Measurements from ENCODE around the gene DAG1.
A peak's percentile ranks its signal among the peaks of the same experiment; 100 is the strongest.

Gene DAG1

GRCh38 chr3:49469936-49470713 lies at the start of gene DAG1:
Gene DAG1, plus strand, starts transcription at chr3:49470267. Its CDS starts 40,268 bp downstream, at chr3:49510535.
- DNase-seq (ENCODE audit: low spot score): peak; percentile 96

GRCh38 chr3:49421890-49422378 lies 48.1 kb upstream of the DAG1 start:
- no peak for DNase-seq (ENCODE audit: low spot score)

DNA sequence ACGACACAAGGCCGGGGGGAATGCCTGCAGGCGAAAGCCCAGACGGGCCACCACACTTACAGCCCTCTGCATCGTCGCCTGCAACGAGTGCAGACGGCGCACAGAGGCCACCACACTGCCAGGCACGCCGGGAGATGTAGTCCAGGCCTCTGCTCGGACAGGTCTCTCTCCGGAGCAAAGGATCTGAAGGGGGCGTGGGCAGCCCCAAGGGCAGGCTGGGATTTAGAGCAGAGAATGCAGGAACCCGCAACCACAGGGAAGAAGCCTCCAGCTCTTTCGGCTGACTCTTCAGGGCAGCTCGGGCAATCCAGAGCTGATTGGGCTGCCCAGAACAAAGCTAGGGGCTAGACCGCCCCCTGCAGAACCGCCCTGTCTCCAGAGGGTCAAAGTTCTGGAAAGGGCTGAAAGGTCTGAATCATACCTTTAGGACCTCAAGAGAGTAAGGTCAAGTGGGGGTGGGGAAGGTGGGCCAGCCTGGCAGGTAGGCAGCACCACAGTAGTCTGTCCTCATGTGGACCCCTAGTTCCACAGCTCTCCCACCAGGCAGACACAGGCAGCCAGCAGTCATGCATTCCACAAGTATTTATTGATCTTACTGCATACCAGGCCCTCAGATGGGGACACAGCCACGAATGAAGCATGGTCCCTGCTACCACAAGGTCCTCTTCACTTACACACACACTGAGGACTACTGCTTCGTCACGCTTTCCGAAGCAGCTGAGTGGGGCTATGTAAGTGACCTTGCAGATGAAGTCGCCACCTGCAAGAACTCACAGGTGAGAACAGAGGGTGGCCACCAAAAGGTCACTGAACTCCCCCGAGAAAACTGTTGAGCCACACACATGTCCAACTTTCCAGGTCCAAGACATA lies 47.5 kb upstream of the DAG1 start, which contains the start of gene AMT:
Gene AMT, minus strand, starts transcription at position 95 of the 870 bp plus-strand sequence. Its CDS starts 23 bp downstream, at position 72.
- peak; percentile 76 for DNase-seq (ENCODE audit: low spot score)

DNA sequence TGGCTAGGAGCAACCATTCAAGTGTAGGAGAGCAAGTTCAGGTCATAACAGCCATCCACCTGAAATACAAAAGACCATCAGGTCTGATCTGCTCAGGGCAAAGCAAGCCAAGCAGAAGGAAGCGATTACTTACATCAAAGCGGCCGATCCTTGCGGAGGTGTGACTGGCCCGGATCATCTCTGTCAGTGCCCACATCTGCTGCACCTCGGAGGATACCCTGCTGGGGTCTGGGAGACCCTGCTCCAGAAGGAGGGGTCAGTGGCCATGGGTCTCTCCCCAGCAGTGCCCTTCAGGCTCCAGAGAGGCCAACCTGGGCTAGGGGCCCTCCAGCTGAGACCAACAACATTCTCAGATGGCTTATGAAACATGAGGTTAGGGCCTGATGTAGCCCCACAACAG lies 45.3 kb upstream of the DAG1 start:
- DNase-seq (ENCODE audit: low spot score): no peak

GRCh38 chr3:49427586-49427985 lies 42.5 kb upstream of the DAG1 start:
- no peak for DNase-seq (ENCODE audit: low spot score)

GRCh38 chr3:49428752-49429080 lies 41.4 kb upstream of the DAG1 start:
- DNase-seq (ENCODE audit: low spot score): no peak

DNA sequence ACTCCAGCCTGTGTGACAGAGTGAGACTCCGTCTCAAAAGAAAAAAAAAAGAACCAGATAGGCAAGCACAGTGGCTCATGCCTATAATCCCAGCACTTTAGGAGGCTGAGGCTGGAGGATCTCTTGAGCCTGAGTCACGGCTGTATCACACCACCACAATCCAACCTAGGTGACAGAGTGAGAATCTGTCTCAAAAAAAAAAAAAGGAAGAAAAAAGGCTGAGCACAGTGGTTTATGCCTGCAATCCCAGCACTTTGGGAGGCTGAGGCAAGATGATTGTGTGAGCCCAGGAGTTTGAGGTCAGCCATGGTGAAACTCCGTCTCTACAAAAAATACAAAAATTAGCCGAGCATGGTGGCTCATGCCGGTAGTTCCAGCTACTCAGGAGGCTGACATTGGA lies 35.3 kb upstream of the DAG1 start:
- no peak for DNase-seq (ENCODE audit: low spot score)

DNA sequence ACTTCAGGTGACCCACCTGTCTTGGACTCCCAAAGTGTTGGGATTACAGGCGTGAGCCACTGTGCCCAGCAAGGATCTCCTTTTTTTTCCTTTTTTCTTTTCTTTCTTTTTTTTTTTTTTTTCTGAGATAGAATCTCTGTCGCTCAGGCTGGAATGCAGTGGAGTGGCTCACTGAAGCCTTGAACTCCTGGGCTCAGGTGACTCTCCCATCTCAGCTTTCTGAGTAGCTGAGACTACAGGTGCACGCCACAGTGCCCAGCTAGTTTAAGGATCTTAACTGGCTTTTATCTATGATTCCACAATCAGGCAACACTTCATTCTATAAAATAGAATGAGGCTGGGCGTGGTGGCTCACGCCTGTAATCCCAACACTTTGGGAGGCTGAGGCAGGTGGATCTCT lies 24.7 kb upstream of the DAG1 start:
- DNase-seq (ENCODE audit: low spot score): no peak

DNA sequence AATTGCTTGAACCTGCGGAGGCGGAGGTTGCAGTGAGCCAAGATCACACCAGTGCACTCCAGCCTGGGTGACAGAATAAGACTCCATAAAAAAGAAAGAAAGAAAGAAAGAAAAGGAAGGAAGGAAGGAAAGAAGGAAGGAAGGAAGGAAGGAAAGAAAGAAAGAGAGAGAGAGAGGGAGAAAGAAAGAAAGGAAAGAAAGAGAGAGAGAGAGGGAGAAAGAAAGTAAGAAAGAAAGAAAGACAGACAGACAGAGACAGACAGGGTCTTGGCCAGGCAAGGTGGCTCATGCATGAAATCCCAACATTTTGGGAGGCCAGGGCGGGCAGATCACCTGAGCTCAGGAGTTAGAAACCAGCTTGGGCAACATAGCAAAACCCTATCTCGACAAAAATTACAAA lies 16.4 kb upstream of the DAG1 start:
- DNase-seq (ENCODE audit: low spot score): no peak

DNA sequence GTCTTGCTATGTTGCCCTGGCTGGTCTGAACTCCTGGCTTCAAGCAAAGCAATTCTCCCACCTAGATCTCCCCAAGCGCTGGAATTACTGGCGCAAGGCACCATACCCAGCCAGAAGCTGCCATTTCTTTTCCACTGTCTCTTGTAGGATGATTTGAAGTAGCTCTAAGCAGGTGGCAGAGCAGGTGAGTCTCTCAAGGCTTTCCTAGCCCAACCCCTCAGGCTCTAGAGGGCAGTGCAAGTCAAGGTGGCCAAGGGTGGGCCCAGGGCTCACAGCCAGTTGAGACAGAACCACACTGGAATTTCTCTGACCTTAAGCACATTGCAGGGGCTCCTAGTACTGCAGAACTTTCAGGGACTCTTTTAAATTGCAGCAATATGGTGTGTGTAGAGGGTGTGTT lies 15.6 kb upstream of the DAG1 start:
- DNase-seq (ENCODE audit: low spot score): peak; percentile 71

DNA sequence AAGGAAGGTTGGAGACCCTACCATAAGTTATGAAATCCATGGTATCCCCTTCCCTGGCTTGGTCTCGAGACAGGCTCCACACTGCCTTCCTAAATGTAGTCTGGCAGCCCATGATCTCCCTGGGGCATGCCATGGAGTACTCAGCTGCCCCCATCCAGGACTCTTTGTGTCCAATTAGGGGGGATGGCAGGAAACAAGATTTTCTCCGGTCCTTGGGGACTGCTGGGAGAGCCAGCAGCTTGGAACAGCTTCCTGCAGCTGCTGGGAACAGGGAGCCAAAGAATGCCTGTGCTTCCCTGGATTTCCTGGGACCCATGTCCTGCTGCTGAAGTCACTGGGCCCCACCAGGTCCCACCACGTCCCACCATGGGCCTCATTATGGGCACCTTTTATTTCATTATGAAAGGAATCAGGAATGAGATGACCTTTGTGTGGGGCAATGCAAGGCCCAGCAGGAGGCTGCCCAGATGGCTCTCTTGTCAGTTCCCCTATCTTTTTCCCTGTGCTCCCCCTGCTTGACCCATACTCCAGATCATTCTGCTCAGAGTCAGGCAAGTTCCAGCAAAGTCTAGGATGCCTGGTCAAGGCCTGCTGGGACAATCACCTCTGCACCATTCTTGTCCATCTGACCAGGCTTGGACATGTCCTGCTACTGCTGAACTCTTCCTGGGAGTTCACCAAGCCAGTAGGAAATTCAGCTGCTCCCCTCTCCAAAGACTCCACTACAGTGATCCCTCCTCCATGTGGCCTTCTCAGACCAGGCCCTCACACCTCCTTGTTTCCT lies 15.0 kb upstream of the DAG1 start:
- peak; percentile 17 for DNase-seq (ENCODE audit: low spot score)

- no peak for DNase-seq (ENCODE audit: low spot score)
These were observed 13.6 kb upstream of the DAG1 start for GRCh38 chr3:49456466-49456865.

- DNase-seq (ENCODE audit: low spot score): peak; percentile 17
These were observed 9.7 kb upstream of the DAG1 start for GRCh38 chr3:49460188-49460890.

DNA sequence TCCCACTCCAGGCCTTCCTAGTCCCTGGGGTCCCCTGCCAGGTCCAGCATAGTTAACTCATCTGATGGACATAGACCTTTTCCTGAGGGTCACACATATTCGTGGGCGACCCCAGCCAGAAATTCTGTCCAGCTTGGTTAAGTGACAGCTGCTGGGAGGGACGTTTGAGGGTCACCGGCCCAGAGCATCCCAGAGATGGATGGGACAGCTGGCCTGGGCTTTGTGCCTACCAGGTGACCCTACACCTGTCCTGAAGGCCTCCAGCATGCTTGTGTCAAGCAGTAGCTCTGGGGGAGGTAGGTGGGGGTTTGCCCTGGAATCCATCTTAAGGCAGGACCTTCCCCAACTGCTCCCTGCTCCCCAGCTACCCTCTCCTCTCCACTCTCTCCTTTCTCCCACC lies 9.1 kb upstream of the DAG1 start:
- no peak for DNase-seq (ENCODE audit: low spot score)

- peak; percentile 65 for DNase-seq (ENCODE audit: low spot score)
These were observed 8.5 kb upstream of the DAG1 start for GRCh38 chr3:49461443-49462171.

DNA sequence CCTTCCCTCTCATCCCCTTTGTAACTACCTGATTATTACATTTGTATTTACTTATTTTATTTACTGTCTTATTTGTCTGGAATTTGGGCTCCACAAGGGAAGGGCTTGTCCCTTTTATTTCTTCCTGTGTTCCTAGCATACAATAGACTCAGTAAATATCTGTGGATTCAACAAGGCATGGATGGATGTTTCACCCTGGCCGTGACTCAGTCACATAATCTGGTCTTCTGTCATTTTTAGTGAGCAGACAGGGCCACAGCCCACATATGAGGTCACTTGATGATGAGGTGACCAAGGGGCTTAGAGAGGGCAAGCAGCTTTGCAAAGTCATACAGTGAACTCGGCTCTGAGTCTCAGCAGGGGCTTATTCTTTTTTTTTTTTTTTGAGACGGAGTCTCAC lies 7.8 kb upstream of the DAG1 start:
- DNase-seq (ENCODE audit: low spot score): peak; percentile 53

DNA sequence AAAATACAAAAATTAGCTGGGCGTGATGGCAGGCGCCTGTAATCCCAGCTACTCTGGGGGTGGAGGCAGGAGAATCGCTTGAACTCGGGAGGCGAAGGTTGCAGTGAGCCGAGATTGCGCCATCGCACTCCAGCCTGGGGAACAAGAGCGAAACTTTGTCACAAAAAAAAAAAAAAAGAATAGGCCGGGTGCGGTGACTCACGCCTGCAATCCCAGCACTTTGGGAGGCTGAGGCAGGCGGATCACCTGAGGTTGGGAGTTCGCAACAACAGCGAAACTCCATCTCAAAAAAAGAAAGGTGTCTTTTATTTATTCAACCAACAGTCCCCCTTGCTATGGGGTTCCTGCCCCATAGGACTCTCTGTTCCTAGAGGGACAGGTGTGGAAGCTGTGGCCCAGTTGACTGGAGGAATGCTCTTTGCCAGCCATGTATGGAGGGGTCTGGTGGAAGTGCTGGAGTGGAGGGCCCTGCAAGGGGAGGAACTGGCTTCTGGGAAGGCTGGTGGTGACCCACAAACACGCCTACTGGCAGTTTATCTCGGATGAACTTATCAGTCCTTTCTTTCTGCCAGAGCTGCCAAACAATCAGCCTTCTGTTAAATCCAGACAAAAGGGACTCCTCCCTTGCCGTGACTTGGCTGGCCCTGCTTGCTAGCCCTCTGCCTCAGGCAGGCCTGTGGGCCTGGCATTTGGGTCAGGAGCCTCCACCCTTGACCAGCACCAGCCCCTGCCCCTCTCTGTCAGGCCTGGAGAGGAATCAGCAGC lies 4.6 kb upstream of the DAG1 start:
- DNase-seq (ENCODE audit: low spot score): no peak

DNA sequence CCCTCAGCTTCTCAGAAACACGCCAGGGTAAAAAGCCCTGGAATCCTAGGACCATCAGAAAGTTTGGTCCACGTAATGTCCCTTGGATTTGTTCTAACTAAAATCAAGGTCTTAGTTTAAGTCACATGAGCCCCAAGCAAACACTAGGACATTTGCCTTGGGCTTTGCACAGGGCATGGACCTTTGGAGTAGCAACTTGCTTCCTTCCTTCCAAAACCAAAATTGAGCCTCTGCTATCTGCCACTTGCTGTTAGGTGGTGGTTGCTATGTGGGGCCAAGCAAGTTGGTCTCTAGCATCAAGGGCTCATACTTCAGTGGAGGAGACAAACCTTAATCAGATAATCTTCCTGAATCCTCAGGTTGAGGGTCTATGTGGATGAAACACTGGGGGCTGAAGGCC lies 4.0 kb upstream of the DAG1 start:
- DNase-seq (ENCODE audit: low spot score): no peak

DNA sequence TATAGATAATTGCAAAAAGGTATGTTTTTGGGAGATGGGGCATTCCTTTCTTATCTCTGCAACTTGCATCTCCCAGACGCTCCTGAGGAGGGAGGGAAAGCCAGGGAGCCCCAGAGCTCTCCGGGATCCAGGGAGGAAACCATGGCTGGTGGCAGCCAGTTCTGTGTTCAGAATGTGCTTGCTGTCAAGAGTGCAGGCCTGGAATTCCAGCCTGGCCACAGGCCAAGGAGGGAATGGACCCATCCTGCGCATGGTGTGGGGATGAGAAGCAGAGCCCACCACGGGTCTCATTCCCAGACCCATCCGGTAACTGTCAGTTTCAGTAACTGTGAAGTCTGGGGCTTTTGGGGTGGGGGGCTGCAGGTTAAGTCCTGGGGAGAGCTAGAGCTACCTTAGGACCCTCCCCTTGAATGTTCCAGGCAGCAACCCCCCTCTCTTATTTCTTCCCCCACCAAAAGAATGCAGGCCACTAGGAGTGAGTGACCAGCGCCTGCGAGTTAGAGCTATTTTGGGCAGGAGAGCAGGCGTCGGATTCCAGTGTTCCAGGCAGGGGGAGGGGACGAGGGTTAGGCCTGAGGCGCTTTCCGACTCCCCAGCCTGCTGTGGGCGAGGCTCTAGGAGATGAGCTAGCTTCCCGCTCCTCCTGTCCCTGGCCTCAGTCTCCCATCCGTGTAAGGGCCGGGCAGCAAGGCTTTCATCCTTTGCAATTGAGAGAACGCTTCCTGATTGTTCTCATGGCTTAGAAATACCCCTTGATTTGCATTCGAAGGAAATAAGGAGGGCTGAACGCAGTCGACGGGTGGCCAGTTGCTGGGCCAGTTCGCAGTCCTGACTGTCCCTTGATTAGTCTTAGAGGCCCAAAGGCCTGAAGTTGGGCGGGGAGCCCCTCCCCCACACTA lies 781 bp upstream of the DAG1 start:
- DNase-seq (ENCODE audit: low spot score): peak; percentile 84
